Renal pelvis (tissue), 4 donors: ENCODE measurements around the gene PSD. TPM values are rescaled to one million over a fixed set of nuclear protein-coding genes. Genes with fewer than 3 reads are reported as not detected.

Experiments used
- DNase-seq: peaks from one replicate; pipeline ENCODE4 v3.0.0-alpha.2; 2013
- polyA plus RNA-seq, 3 donors: library from polyadenylated mRNA; unstranded; fragments of 120-200 nt; gene quantifications; one replicate each; pipeline ENCODE4 v1.2.1, GENCODE V29; 2013; ENCODE audit not compliant: insufficient read length in 3 of 3

PSD gene
- polyA plus RNA-seq, 3 donors: 10.2 to 13.2 (median 12.2) TPM

DNA sequence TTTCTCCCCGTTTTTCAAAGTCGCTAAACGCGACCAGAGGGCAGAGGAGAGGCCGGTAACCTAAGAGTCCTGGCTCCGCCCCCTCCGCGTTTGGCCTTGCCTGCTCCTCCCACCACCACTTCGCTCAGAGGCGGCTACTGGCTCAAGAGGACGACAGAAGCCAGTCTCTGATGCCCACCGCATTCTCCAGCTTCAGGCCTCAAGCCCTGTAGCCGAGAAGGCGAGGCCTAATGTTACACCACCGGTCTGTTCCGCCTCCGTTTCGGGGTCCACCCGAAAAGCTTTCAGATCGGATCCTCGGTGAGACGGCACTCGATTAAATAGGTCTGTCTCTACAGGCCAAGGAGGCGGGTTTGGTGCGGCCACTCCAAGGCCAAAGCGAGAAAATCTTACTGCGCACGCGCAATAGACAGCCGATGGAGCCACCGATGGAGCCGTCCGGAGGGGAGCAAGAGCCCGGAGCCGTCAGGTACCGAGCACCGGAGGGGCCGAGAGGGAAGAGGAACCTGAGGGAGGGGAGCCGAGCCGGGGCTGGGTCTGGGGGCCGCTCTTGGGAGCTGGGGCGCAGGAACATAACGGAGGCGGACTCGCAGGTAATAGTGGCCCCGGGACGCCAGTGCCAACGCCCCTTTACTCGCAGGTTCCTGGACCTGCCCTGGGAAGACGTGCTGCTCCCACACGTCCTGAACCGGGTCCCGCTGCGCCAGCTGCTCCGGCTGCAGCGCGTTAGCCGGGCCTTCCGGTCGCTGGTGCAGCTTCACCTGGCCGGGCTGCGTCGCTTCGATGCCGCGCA, 2.3 kb upstream of the PSD start, which contains the start of gene FBXL15:
TSS of gene FBXL15 (plus strand) at position 123 of the 793 bp plus-strand sequence. CDS start at position 417, 294 bp downstream.
- peak; percentile 98 for DNase-seq

DNA sequence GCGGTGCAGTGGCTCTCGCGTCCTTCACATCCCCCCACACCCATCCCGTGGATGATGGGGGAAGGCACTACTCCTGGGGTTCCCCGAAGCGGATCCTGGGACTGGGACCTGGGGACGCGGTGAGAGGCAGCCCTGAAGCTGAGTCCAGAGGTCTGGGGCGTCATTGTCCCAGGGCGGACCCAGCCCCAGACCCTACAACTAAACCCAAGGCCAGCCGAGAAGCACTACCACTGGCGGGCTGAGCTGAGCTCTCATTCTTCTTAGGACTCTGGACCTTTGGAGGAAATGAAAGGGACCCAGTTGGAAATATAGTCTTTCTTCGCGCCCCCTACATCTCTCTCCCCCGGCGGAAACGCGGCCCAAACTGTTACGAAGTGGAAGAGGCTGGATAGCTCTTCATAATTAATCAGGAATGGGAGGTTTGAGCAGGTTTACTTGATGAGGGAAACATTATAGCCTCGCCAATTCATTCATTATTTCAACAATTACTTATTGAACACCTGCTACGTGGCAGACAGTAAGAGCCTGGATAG, 1.7 kb upstream of the PSD start:
- DNase-seq: no peak

- no peak for DNase-seq
Observed at GRCh38 chr10:102419269-102420180, 940 bp upstream of the PSD start.

GRCh38 chr10:102416695-102417094, 1.9 kb downstream of the PSD start:
- DNase-seq: no peak

DNA sequence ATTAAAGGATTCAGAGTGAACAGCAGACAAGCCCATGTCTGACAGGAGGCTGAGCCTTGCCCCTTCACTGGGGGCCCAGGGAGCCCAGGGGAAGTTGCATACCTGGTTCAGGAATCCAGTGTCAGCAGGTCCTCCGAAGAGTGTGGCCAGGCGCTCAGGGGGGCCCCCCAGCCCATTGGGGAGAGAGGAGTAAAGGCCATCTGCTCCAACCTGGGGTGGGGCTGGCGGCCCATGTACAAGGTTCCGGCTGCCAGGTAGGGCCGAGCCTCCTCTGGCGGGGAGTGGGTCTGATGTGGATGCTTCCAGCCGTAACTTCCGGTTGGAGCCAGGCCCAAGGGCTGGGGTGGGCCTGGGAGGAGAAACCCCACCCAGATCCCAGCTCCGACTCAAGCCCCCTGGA, 2.3 kb downstream of the PSD start:
- DNase-seq: no peak

DNA sequence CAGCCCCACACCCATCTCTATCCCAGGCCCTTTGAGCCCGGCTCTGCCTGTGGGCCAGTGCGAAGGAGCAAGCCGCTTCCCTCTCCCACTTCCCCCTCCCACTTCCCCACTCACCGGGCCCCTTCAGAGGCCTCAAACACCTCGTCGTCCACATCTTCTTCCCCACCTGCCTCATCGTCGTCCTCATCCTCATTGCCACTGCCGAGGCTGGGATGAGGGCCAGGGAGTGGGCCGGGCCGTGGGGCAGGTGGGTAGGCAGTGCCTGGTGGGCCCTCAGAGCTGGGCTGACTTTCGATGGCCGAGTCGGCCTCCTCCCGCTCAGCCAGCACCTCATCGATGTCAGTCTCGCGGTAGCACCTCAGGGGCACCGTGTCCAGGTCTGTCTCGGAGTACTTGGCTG, 3.8 kb downstream of the PSD start:
- no peak for DNase-seq

DNA sequence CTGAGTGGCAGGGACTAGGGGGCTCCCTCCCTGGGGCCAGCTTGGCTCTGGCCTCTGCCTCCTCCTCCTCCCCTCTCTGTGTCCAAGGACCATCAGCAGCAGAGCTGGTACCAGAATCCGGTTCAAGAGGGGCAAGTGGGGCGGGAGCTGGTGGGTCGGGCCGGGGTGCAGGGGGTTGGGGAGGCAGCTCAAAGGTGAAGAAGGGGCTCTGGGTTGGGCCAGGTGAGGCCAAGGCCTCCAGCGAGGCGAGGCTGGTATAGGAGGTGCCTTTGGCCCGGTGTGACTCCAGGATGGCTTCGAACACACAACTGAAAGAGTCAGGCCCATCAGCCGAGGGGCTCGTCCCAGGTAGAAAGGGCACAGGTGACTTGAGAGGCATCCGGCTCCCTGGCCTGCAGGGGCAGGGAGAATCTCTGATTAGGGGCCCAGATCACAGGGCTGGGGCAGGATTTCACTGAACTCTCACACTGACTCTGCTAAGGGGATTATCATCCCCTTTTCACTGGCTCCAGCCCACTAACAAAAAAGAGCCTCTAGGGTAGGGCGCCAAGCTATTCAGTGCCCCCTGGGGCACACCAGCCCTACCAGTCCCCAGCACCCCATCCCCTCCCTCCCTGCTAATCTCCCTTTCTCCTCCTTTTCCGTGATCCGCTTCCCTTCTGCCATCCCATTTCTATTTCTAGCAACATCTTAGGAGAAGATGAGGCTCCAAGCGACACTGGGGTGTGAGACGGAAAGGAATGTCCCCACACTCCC, 4.6 kb downstream of the PSD start:
- no peak for DNase-seq

GRCh38 chr10:102413053-102413705, 5.4 kb downstream of the PSD start:
- no peak for DNase-seq

DNA sequence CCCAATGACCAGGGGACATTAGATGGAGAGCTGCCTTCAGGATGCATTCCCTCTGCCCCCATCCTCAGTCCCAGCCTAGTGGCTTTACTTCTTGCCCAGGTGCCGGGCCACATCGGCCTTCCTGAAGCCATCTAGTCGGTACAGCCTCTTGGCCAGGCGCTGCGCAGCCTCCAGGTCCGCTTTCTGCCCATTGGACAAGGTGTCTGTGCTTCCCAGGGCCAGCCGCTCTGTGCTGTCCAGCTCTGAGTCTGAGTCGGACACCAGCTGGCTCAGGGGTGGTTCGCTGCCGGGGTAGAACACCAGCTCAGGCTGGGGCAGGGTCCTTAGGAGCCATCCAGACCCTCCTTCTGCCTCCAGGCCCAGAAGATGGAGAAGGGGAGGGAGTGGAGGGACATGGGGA, 6.3 kb downstream of the PSD start:
- DNase-seq: no peak

- no peak for DNase-seq
Observed at GRCh38 chr10:102411341-102412255, 7.0 kb downstream of the PSD start.

DNA sequence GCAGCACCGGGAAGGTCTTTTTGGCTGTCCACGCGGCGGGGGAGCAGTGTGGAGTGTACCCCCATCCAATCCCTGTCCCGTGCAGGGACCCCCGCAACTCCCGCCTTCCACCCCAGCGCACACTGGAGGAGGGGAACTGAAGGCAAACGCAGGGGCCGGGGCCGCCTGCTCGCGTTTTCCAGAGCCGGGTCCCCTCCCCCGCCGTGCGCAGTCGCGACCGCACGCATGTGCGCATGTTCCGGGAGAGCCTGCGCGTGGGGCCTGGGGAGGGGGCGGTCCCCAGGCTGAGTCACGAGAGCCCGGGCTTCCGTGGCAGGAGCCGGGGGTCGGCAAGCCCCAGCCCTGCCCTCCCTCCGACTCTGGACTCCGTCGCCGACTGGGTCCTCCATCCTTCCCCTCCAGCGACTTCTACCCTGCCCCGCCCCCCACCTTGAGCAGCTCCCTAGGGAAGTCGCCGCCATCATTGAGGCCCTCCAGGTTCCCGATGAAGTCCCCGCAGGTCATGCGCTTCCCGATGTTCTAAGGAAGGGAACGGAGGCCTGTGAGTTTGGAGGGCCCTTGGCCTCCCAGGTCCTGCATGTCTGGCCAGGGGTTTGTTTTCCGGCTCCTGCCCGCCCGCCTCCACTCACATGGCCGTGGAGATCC, 8.0 kb downstream of the PSD start:
- DNase-seq: no peak

GRCh38 chr10:102409604-102410428, 8.8 kb downstream of the PSD start:
- no peak for DNase-seq

DNA sequence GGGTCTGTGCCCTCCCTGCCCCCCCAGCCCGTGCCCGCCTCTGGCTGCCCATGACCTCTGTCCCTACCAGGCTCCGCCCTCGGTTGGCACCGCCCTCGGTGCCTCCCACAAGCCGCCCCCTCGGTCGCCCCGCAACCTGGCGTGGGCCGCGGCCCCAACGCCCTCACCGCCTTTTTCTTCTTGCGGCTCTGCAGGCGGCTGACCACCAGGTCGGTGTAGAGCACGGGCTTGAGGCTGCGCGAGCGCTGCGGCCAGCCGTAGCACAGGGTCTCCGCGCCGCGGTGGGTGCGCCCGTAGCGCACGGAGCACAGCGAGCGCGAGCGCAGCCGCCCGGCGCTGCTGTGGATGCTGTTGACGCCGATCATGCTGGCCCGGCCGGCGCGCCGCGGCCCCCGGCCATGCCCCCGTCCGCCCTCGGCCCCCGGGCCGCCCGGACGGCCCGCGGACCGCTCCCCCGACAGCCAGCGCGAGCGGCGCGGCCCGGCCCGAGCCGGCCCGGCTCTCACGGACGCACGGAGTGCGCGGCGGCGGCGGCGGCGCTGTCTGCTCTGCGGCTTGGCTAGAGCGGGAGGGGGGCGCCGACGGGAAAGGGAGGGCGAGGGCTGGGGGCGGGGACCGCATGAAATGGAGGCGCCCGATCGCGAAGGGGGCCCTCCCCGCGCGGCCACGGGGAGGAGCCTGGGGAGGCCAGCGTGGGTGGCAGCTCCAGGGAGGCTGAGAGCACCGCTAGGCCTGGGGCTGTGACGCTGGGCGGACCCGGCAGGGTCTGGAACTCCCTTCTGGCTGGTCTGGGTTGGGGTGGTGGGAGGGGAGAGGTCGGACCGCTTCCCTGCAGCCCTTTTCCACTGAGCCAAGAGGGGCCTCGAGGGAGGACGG, 9.6 kb downstream of the PSD start:
- no peak for DNase-seq

GRCh38 chr10:102408131-102408727, 10.4 kb downstream of the PSD start:
- no peak for DNase-seq

DNA sequence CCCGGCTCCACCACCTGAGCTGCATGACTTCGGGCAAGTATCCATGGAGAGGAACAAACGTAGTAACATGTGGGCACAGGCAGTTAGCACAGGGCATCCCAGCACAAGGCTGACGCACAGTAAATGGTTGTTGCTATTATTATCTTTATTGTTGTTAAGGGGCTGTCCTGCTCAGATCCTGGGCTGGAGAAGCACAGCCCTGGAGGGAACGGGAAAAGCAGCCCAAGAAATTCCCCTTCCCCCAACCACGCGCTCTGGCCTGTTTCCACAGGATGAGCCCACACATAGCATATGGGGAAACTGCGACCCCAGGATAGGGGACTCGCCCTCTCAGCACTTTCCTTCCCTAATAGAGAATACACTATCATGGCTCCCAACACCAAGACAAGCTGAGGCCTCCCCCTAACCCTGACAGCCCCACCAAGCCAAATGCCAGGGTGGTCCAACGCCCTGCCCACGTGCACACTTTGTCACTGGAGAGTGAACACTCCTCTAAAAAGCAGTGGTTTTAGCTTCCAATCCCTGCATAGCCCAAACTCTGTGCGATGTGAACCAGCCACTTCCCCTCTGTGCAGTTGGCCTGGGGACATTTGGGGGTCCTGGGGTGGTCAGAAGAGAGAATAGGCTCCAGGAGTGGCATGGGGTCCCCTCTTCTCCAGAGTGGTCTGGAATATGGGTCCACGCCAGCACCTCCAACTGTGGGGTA, 11.0 kb downstream of the PSD start:
- DNase-seq: no peak

GRCh38 chr10:102406815-102407214, 11.8 kb downstream of the PSD start:
- no peak for DNase-seq

DNA sequence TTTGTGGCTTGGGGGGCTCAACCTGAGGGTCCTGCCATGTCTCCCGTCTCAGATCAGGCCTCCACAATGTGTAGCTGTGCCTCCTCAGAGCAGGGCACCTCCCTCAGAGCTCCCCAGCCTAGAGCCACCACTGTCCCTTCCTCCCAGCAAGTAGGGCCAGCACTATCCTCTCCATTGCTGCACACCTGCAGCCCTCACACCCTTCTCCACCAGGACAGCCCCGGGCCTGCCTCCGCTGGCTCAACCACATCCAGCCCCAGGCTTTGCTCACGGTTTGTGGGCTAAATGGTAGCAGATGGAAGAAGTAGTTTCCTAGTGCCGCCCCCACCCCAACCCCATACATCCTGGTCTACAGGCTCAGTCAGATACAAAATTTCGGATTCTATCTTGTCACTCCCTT, 13.0 kb downstream of the PSD start:
- no peak for DNase-seq
